A673 (cell line): ENCODE measurements around the gene PPP1R2B. TPM values are rescaled to one million over a fixed set of nuclear protein-coding genes. Genes with fewer than 3 reads are reported as not detected.

ENCODE experiments used
- BruUV-seq: library from RNA; stranded (reverse); fragments of 400-500 nt; replicated peaks from 2 replicates; lab custom pipeline; 2021; lab: Mats Ljungman, UMichigan
- CTCF ChIA-PET: fragments of 300-600 bp; sonication (Branson Sonifier 250); formaldehyde crosslinking; loops from one replicate; lab custom pipeline; 2022; ENCODE audit warnings: antibody characterized with exemption; lab: Charles Lee
- POLR2A ChIA-PET: fragments of 300-600 bp; sonication (Branson Sonifier 250); formaldehyde crosslinking; loops from one replicate; lab custom pipeline; 2022; ENCODE audit warnings: antibody characterized with exemption; ENCODE audit not compliant: low non-redundant PET; lab: Charles Lee
- DNase-seq: peaks from one replicate; pipeline ENCODE4 v3.0.0-alpha.2; 2015; ENCODE audit warnings: low spot score
- H3K27ac ChIP-seq: fragments of 200-600 bp; sonication (generic); 2 replicates; pipeline ENCODE4 v1.5.1; 2016; ENCODE audit warnings: mixed run types, low read depth, mild to moderate bottlenecking, mixed read lengths, antibody characterized with exemption, low read length; ENCODE audit not compliant: poor library complexity, severe bottlenecking
- H3K27me3 ChIP-seq: fragments of 200-600 bp; sonication (generic); replicated peaks from 2 replicates; pipeline ENCODE4 v1.6.1; 2017; ENCODE audit warnings: mixed run types, low read depth, mild to moderate bottlenecking, mixed read lengths, antibody characterized with exemption, low read length; ENCODE audit not compliant: insufficient read depth, poor library complexity
- H3K36me3 ChIP-seq: fragments of 200-600 bp; sonication (generic); 2 replicates; pipeline ENCODE4 v1.6.1; 2016; ENCODE audit warnings: mixed run types, mild to moderate bottlenecking, mixed read lengths, antibody characterized with exemption, low read length; ENCODE audit not compliant: insufficient read depth, poor library complexity, severe bottlenecking
- H3K4me1 ChIP-seq: fragments of 200-600 bp; sonication (generic); 2 replicates; pipeline ENCODE4 v1.6.1; 2017; ENCODE audit warnings: mixed run types, mild to moderate bottlenecking, mixed read lengths, antibody characterized with exemption, low read length; ENCODE audit not compliant: insufficient read depth, poor library complexity, severe bottlenecking
- H3K4me3 ChIP-seq: fragments of 200-600 bp; sonication (generic); 2 replicates; pipeline ENCODE4 v1.5.1; 2016; ENCODE audit warnings: low read depth, mixed run types, mild to moderate bottlenecking, mixed read lengths, low read length; ENCODE audit not compliant: poor library complexity, severe bottlenecking
- H3K9me3 ChIP-seq: fragments of 200-600 bp; sonication (generic); 2 replicates; pipeline ENCODE4 v1.6.1; 2016; ENCODE audit warnings: mixed run types, low read depth, mild to moderate bottlenecking, mixed read lengths, antibody characterized with exemption, low read length; ENCODE audit not compliant: poor library complexity, severe bottlenecking
- EZH2 ChIP-seq: fragments of 200-600 bp; sonication (generic); IDR thresholded peaks from 2 replicates; pipeline ENCODE4 v1.6.1; 2017; ENCODE audit warnings: borderline replicate concordance, low read depth, mild to moderate bottlenecking, mixed read lengths, antibody characterized with exemption, low read length; ENCODE audit not compliant: poor library complexity, severe bottlenecking
- intact Hi-C: fragments of 100-400 bp; cut with micrococcal nuclease; formaldehyde crosslinking; loops from one replicate; pipeline ENCODE4 v1.10.0; 2022; ENCODE audit not compliant: unreplicated experiment
- total RNA-seq: library from RNA; stranded (reverse); gene quantifications from 2 replicates; pipeline ENCODE4 v1.2.3, GENCODE V29; 2021
- TF ChIP-seq, protein P1 (sequence below): fragments of 300-800, 200-600 bp; sonication (generic); conservative IDR thresholded peaks from 2 replicates; pipeline ENCODE4 v1.5.1; 2017; ENCODE audit warnings: low read depth, mild to moderate bottlenecking, antibody characterized with exemption, low read length, moderate library complexity, mixed read lengths

Gene PPP1R2B
- total RNA-seq, 1 experiment from 2014 or later, result not detected

- Histone ChIP-seq H3K36me3 (no peaks in the 10 kb centered on the region), H3K27ac (no peak overlapping the region), H3K4me1 (no peaks in the 10 kb centered on the region), H3K27me3 (no peaks in the 10 kb centered on the region), H3K9me3 (no peaks in the 10 kb centered on the region), H3K4me3 (no peak overlapping the region)
- intact Hi-C loops, result no loop called here
- ChIA-PET CTCF (no interaction called here), POLR2A (no interaction called here)
- TF ChIP-seq, protein P1, sequence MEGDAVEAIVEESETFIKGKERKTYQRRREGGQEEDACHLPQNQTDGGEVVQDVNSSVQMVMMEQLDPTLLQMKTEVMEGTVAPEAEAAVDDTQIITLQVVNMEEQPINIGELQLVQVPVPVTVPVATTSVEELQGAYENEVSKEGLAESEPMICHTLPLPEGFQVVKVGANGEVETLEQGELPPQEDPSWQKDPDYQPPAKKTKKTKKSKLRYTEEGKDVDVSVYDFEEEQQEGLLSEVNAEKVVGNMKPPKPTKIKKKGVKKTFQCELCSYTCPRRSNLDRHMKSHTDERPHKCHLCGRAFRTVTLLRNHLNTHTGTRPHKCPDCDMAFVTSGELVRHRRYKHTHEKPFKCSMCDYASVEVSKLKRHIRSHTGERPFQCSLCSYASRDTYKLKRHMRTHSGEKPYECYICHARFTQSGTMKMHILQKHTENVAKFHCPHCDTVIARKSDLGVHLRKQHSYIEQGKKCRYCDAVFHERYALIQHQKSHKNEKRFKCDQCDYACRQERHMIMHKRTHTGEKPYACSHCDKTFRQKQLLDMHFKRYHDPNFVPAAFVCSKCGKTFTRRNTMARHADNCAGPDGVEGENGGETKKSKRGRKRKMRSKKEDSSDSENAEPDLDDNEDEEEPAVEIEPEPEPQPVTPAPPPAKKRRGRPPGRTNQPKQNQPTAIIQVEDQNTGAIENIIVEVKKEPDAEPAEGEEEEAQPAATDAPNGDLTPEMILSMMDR, result no peak
- no peak for TF ChIP-seq EZH2
- no TSS peak for BruUV-seq
- DNase-seq, result no peak
These were observed 46.7 kb upstream of the PPP1R2B start for GRCh38 chr5:156803404-156803803.

- CTCF ChIA-PET, result no interaction called here
These were observed 37.1 kb upstream of the PPP1R2B start for GRCh38 chr5:156812959-156813358.

DNA sequence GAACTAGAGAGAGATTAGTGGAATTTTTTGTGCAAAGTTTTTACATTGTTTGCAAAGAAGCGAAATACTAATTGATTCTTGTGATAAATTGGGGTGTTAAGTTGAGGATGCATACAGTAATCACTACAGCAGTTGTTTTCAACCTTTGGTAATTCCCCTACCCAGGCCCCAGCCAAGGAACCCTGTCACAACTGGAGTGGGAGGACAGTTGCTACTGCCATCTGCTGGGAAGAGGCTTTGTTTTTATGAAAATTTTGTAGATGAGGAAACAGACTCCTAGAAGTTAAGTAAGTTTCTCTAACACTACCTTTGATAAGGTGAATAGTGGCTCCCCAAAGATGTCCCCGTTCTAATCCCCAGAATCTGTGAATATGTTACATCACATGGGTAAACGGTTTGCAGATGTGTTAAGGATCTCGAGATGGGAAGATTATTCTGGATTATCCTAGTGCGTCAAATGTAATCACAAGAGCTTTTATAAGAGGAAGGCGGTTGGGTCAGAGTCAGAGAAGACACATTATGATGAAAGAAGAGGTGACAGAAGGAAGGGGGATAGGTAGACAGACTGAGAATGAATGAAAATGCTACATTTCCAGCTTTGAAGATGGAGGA, 34.0 kb upstream of the PPP1R2B start:
- intact Hi-C loops, result loop anchor here (2.0 to 5.0 kb wide), 3 partner anchors 873 to 1679 kb away; no protein-coding TSS in a partner anchor
- CTCF ChIA-PET, result interaction anchor here (0.6 kb wide), 1 partner anchor 396 kb away, joined by 3 read pairs; no protein-coding TSS in a partner anchor
- DNase-seq, result peak; percentile 12

More at GRCh38 chr5:156812959-156813358, 37.1 kb upstream of the PPP1R2B start:
- no peak overlapping the region for H3K4me3 ChIP-seq
- no peaks in the 10 kb centered on the region for H3K36me3 ChIP-seq
- H3K27me3 ChIP-seq, result no peaks in the 10 kb centered on the region
- H3K4me1 ChIP-seq, result no peaks in the 10 kb centered on the region
- BruUV-seq, result no TSS peak
- no peaks in the 10 kb centered on the region for H3K9me3 ChIP-seq
- intact Hi-C loops, result no loop called here
- no peak overlapping the region for H3K27ac ChIP-seq
- no peak for DNase-seq
- TF ChIP-seq EZH2, result no peak
- TF ChIP-seq, protein P1, result no peak
- POLR2A ChIA-PET, result no interaction called here

More for the DNA sequence above, 34.0 kb upstream of the PPP1R2B start:
- Histone ChIP-seq H3K27me3 (no peaks in the 10 kb centered on the region), H3K4me1 (no peaks in the 10 kb centered on the region), H3K9me3 (no peaks in the 10 kb centered on the region), H3K27ac (no peak overlapping the region), H3K4me3 (no peak overlapping the region), H3K36me3 (no peaks in the 10 kb centered on the region)
- no peak for TF ChIP-seq EZH2
- TF ChIP-seq, protein P1, result peak; percentile 49
- no TSS peak for BruUV-seq
- POLR2A ChIA-PET, result no interaction called here
